HG03469 (cell line): ENCODE data around the gene TRIM2.

Experiments
- ATAC-seq: cut with Tn5 transposase; IDR thresholded peaks from one replicate; pipeline ENCODE4 v1.9.1; 2021; ENCODE audit warnings: mild to moderate bottlenecking, moderate library complexity, moderate number of reproducible peaks; ENCODE audit not compliant: unreplicated experiment

Gene TRIM2

DNA sequence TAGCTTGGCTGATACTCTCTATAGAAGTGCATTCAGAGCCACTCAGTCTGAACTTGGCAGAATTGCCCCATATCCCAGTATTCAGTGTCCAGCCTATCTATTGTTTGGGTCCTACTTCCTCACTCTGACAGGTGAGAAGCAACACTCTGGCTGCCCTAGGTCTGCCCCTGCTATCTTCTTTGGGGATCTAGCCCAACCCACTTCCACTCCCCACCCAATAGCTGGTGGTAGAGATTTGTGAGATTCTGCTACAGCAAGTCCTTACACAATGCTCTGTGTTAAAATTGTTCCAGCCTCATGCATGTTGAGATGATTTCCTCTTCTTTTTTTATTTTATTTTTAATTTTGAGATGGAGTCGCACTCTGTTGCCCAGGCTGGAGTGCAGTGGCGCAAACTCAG is 67.6 kb downstream of the TRIM2 start:
- no peak for ATAC-seq

DNA sequence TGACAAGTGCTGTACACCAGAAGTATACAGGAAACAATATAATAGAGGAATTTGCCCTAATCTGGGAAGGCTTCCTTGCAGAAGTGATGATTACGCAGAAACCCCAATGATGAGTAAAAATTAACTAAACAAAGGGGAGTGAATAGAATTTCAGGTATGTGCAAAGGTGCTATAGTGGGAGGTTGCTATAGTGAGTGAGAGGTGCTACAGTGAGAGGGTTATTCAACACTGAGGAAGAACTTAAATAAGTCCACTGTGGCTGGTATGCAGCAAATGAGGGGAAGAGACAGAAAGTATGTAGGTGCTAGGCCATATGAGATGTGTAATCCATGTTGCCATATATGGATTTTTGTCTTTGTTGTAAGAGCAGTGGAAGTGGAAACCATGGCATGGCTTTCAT is 69.5 kb downstream of the TRIM2 start:
- ATAC-seq: no peak

DNA sequence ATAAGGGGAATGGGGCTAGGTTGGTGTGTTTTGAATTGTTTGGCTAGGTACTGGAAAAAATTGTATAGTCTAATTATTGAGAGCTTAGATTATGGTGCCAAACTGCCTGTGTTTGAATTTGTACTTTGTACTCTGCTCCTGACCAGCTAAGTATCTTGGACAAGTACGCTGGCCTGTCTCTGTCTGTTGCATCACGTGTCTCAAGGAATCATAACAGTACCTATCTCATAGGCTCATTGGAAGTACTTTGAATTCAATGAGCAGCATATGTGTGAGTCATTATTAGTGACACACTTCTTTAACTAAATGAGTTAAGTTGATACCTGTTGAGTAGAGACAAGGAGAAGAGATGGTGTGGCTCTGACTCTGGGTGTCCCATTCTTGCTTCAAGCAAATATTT is 70.7 kb downstream of the TRIM2 start:
- no peak for ATAC-seq

DNA sequence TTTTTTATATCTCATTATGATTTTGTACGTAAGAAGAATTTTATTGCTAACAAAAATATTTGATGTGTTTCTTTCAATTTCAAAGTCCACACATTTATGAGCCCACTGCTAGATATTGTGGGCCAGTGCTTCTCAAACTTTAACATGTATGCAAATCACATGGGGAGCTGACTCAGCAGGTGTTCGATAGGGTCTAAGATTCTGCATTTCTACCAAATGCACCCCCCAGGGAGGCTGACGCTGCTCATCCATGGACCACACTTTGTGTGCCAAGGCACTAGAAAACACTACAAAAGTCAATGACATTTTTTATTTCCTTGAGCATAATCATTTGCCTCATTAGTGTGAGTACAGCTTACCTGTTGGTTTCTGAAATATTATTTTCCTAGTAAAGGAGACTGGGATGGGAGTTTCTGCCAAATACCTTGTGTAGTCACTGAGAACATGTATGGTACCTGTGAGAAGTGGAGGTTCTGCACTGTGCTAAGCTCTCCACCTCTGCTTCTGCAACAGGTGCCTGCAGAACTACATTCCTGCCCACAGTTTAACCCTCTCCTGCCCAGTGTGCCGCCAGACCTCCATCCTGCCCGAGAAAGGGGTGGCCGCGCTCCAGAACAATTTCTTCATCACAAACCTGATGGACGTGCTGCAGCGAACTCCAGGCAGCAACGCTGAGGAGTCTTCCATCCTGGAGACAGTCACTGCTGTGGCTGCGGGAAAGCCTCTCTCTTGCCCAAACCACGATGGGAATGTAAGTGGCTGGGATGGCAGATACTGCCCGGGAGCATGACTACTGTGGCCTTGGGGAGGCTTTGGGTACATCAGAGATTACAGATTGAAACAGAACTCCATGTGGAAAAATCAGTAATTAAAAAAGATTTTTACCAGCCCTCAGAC is 71.4 kb downstream of the TRIM2 start:
- no peak for ATAC-seq

DNA sequence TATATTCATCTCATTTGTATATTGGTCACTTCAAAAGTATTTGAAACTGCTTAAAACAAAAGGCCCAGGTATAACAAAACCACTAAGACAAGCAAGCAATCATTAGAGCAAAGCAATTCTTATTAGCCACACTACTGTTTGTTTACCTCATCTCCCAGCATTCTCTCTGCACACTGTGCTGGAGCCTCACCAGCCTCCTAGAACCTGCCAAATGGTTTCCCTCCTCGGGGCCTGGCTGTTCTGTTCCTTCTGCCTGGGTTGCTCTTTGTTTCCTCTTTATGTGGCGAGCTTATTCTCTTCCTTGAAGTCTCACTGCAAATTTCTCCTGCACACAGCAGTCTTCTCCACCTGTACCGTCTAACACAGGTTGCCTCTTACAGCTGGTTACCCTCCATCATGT is 72.7 kb downstream of the TRIM2 start:
- no peak for ATAC-seq

DNA sequence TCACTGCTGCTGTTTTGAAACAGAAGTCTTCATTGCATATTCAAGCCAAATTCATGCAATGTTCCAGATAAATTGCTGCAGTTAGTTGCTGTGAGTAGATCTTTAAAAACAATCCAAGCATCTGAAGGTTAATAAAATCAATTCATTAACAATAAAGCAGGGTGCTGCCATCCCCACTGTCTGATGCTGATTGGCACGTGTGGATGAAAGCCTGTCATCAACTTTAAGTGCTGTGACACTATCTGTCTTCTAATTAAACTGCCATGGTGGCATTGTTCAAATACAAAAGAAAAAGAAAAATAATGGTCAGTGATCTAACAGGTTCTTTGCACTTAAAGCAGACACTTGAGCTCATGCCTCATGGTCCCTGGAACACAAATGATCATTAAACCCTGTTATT is 77.2 kb downstream of the TRIM2 start:
- no peak for ATAC-seq

DNA sequence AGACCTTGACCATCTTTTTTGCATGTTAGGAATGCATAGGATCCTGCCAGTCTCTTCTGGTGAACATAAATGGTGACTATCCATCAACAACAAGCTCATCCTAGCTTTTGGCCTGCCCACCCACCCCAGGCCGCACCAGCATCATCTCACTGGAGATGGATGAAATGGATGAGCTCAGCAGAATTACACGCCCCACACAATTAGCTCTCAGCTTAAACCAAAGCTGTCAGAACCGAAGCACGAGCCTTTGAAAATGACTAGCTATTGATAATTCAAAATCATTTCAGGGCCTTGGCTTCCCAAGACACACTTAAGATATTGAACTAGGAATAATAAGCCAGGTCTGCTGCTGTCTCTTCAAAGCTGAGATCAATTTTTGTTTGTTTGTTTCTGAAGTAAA is 77.8 kb downstream of the TRIM2 start:
- ATAC-seq: no peak

DNA sequence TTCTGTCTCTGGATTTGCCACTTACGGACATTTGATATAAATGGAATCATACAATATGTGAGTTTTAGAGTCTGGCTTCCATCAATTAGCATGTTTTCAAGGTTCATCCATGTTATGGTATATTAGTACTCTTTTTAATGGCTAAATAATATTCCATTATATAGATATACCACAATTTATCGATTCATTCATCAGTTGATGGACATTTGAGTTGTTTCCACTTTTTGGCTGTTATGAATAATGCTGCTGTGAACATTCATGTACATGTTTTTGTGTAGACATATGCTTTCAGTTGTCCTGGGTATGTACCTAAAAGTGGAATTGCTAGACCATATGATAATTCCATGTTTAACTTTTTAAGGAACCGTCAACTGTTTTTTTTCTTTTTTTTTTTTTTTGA is 79.0 kb downstream of the TRIM2 start:
- no peak for ATAC-seq

DNA sequence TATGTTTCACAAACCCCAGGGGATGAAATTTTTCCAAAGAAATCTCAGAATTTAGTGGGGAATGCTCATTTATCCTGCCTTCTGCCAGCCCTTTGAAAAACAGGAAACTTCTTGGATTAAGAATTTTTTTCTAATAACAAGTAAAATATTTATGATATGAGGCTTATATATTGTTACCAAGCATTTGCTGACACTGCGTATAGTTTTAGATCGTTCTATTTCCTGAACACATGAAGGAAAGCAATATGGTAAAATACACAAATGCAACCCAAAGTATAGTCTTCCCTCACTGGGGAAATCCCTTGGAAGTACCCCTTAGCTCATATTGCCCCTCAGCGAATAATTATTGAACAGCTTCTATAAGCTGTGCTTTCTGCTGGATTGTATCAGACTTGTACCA is 85.9 kb downstream of the TRIM2 start:
- no peak for ATAC-seq

DNA sequence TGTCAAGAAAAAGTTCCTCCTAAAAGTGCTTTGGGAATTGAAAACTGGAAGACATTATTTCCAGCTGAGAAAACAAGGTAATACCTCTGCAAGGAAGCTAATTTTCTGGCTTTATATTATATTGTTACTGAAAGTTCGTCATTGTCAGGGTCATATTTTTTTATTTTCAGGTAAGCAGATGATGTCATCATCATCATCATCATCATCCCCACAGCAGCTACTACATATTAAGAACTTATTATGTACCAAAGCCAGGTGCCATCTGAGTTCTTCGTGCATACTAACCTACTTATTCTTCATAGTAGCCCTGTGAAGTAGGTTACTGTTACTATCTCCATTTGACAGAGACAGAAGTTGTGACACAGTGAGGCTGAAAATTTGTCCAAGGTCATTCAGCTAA is 87.3 kb downstream of the TRIM2 start:
- ATAC-seq: no peak

DNA sequence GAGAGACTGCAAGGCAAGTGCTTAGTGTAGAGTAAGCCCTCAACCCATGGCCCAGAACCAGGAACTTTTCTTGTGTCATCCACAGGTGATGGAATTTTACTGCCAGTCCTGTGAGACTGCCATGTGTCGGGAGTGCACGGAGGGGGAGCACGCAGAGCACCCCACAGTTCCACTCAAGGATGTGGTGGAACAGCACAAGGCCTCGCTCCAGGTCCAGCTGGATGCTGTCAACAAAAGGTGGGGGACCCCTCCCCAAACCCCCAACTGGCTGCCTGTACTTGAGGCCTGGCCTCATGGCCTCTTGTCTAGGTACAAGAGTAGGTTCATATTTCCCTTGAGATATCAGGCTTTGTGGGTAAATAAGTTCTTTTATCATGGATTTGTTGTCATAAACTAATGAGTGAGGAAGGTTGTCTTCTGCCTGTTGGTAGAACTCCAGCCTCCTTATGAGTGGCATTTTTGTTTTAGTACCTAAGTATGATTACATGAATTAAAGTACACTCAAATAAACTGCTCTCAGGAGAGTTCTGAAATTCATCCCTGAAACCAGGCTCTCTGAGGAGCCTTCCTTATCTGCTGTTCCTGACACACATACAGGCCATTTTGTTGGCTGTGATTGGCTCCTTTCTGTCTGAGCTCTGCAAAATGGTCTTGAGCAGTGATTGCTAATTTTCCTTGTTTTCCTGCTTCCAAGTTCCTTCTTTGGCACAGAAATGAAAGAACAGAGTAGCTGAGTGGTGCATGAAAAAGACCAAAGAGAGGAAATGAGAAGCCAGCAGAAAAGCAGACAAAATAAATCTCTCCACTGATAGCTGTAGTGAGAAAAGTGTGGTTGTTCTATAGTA is 88.9 kb downstream of the TRIM2 start:
- ATAC-seq: no peak

DNA sequence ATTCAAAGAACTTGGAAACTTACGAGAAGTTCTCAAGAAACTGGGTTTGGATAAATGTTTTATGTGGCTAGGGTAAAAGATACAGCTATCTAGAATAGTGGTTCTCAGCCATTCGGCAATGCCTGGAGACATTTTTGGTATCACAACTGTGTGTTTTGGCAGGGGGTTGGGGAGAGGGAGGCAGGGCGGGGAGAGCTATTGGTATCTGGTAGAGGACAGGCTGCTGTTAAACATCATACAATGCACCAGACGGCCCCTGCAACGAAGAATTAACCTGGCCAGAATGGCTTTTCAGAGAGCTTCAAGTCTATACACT is 89.5 kb downstream of the TRIM2 start:
- no peak for ATAC-seq

DNA sequence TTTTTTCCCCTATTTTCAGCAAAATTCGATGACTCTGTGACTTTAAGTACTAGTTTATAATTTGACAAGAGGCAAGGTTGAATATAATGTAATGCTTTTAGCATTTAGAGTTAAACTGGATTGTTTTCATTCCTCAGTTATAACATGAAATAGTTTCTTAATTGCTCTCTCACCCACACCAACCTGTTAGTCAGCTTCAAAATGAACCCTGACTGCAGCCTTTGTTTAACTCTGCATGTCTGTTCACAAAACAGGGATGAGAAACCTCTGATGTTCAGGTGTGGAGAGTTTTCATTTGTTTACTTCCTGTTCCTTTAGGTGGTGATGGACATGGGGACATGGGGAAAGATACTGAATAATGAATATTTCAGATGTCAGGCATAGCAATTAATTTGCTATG is 90.4 kb downstream of the TRIM2 start:
- no peak for ATAC-seq

DNA sequence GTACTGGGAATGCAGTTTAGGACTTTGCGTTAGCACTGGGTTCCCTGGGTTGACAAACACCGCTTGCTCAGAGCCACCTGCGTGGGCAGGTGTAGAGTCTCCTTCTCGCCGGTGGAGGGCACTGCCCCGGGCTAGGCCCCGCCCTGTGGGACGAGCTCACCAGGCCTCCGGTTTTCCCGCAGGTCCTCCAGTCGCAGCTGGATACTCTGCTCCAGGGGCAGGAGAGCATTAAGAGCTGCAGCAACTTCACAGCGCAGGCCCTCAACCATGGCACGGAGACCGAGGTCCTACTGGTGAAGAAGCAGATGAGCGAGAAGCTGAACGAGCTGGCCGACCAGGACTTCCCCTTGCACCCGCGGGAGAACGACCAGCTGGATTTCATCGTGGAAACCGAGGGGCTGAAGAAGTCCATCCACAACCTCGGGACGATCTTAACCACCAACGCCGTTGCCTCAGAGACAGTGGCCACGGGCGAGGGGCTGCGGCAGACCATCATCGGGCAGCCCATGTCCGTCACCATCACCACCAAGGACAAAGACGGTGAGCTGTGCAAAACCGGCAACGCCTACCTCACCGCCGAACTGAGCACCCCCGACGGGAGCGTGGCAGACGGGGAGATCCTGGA is 91.0 kb downstream of the TRIM2 start:
- ATAC-seq: no peak

DNA sequence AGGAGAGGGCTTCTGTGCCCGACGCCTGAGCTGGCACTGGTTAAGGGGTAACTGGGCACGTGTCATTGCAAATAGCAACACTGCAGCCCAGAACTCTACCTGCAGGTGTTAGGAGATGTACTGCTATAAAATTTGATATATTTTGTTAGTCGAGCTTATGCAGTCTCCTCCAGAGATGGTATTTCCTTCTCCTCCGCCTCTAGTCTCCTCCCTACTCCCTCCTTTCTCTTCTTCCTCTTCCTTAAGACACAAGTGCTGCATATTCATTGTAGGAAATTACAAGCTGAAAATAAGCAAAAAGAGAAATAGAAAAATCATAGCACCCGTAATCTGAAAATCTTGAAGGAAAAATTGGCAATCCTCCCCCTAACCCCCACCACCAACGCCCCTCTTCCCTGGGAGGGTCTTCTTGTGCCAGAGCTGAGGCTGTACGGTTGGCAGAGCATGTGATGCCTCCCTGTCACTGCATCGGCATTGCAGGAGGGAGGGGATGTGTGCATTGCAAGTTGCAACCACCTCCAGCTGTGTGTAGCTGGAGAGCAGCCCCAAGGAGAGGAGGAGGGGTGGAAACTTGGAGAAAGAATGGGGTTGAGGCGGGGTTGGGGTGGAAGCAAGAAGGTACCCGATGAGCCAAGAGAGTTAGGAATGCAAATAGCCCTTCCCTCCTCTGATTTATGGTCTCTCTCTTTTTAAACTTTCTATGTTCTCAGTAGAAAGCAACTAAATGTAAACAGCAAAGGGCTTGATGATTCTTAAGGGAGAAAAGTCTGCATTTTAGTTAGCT is 92.0 kb downstream of the TRIM2 start:
- no peak for ATAC-seq

DNA sequence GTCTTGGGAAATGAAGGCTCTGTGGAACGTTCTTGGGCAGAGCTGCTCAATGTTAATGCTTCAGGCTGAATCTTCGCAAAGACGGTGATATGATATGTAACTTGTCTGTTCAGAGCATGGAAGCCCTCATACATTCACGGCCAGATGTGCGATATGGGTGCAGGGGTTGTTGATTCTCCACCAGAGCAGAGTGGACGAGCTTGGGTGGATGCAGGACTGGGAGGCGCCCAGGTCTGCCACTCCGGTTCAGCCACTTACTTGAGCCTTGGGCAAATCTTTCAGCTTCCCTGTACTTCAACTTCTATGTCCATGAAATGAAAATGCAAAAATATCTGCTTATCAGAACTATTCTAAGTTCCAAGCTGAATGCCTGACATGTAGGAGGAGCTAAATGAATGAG is 92.9 kb downstream of the TRIM2 start:
- no peak for ATAC-seq

DNA sequence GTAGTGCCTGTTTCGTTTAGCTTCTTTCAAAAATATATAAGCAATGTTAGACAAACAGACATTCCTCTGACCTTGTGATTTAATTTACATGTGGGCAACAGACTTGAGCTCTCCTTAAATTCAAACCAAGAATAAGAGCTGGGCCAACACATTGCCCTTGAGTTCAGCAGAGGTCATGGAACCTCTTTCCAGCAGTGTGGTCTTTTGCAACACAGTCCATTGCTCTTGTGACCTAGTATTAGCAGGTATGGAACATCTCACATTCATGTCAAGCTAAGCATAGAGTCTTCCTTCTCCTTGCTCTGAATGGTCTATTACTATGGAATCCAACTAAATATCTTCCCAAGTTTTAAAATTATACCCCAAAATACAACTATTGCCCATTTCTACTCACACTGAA is 106.5 kb downstream of the TRIM2 start:
- no peak for ATAC-seq

DNA sequence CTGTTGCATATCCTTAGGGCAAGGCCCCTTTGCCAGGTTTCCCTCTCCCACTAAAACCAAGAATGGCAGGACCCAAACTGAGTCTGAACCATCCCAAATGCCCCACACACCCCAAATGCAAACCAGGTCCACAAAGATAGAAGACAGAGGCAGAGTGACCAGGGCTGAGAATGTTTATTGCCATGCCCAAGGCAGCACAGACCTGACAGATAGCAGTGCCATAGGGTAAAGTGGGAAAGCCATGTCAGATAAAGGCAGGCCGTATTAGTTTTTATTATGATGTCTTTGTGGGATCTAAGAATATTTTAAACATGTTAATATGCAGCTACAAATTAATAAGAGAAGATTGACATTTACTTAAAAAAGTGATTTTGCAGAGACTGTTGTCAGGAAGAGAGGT is 110.7 kb downstream of the TRIM2 start:
- ATAC-seq: no peak

DNA sequence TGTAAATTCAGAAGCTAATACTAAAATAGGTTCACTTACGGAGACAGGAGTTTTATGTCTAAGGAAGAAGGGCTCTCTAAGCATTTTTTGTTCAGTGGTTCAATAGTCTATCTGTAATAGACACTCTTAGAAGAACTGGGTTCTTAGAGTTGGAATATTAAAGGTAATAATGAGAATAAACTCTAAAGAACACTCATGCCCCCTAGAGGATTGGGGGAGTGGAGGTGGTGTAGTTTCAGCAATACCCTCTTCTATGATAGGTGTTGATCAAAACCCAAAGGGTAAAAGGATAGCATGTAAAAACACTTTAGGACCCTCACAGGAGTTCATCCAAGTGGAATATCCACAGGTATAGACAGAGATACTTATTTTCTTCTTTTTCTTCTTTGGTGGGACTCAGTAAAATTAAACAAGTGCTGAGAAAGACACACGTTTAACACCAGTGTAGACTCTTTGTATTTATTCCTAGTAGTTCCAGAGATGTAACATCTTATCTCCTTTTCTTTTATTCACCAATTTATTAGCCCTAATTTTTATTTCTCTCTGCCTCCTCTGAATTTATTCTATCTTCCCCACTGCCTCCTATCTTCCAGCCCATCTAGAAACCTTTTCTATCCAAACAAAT is 114.6 kb downstream of the TRIM2 start:
- ATAC-seq: peak; percentile 72

DNA sequence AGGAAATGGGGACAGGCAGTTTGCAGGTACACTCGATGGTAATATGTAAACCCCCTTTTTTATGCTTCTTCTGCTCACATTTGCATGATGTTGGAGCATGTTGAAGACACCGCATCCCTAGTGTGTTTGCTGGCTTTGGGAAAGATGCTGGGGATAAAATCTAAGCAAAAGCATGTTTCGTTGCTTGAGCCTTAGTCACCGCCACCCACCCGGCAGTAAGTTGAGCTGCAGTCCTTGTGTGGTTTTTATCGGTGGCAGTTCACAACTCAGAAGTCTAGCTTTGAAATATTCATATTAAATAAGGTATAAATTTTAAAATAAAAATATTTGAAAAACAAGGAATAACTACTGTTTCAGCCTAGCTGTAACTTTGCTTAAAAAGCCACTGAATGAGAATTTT is 118.5 kb downstream of the TRIM2 start:
- ATAC-seq: no peak

DNA sequence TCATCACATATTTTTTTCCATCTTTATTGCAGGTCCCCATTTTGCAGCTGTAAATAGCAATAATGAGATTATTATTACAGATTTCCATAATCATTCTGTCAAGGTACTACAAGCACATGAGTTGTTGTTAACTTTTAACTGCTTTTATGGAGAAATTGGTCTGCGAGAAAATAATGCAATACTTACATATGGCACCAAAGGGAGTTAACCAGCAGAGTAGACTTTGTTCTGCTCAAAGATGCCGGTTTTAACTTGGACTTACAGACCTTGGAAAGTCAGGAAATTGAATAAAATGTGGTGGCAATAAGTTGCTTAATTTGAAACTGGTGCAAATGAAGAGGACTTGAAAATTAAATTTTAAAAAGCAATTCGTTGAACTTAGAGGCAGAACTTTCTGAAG is 119.8 kb downstream of the TRIM2 start:
- ATAC-seq: no peak
